WTC11 (cell line): Measurements from ENCODE around the gene SFXN1. TPM values are rescaled to one million over a fixed set of nuclear protein-coding genes. Genes with fewer than 3 reads are reported as not detected.

Experiments
- ATAC-seq: fragments of 200-7000 bp; cut with Tn5 transposase; 2 replicates; pipeline ENCODE4 v1.10.0; 2021; ENCODE audit warnings: mild to moderate bottlenecking, moderate library complexity
- CTCF ChIA-PET: fragments of 300-600 bp; sonication (Branson Sonifier 250); formaldehyde crosslinking; loops from one replicate; lab custom pipeline; 2021; ENCODE audit warnings: antibody characterized with exemption; lab: Charles Lee
- POLR2A ChIA-PET: fragments of 350-600 bp; sonication (Branson Sonifier 250); formaldehyde crosslinking; loops from one replicate; lab custom pipeline; 2021; ENCODE audit warnings: antibody characterized with exemption; lab: Charles Lee
- DNase-seq: peaks from one replicate; pipeline ENCODE4 v3.0.0; 2021; ENCODE audit warnings: low spot score
- H3K27ac Mint-ChIP-seq: 2 replicates; pipeline ENCODE4 v1.8.0; 2021; ENCODE audit warnings: mixed read lengths
- H3K27me3 Mint-ChIP-seq: 2 replicates; pipeline ENCODE4 v1.8.0; 2021; ENCODE audit warnings: low read depth, mild to moderate bottlenecking, moderate library complexity, mixed read lengths
- H3K36me3 Mint-ChIP-seq: 2 replicates; pipeline ENCODE4 v1.8.0; 2021; ENCODE audit warnings: mixed read lengths
- H3K4me1 Mint-ChIP-seq: 2 replicates; pipeline ENCODE4 v1.8.0; 2022; ENCODE audit warnings: mixed read lengths
- H3K4me3 Mint-ChIP-seq: 2 replicates; pipeline ENCODE4 v1.8.0; 2021; ENCODE audit warnings: mild to moderate bottlenecking, moderate library complexity, mixed read lengths
- H3K9me3 Mint-ChIP-seq: 2 replicates; pipeline ENCODE4 v1.8.0; 2021; ENCODE audit warnings: mixed read lengths
- CREB1 ChIP-seq: sonication (generic); formaldehyde crosslinking; IDR thresholded peaks from 2 replicates; pipeline ENCODE4 v1.8.0; 2023; ENCODE audit warnings: mild to moderate bottlenecking, missing genetic modification reagents
- E2F4 ChIP-seq: sonication (generic); formaldehyde crosslinking; IDR thresholded peaks from 2 replicates; pipeline ENCODE4 v1.8.1; 2022; ENCODE audit warnings: low read depth, mild to moderate bottlenecking, moderate library complexity, missing genetic modification reagents, borderline replicate concordance
- EMX1 ChIP-seq: fragments of 250-450 bp; sonication (Bioruptor Pico); IDR thresholded peaks from 2 replicates; pipeline ENCODE4 v1.8.0; 2021; ENCODE audit warnings: mild to moderate bottlenecking
- ETV6 ChIP-seq: sonication (generic); formaldehyde crosslinking; IDR thresholded peaks from 2 replicates; pipeline ENCODE4 v1.8.1; 2022; ENCODE audit warnings: mild to moderate bottlenecking, missing genetic modification reagents
- FOXK1 ChIP-seq: sonication (generic); formaldehyde crosslinking; IDR thresholded peaks from 2 replicates; pipeline ENCODE4 v1.8.0; 2022; ENCODE audit warnings: mild to moderate bottlenecking, moderate library complexity, missing genetic modification reagents
- FOXP1 ChIP-seq: sonication (generic); formaldehyde crosslinking; IDR thresholded peaks from 2 replicates; pipeline ENCODE4 v1.8.0; 2022; ENCODE audit warnings: missing genetic modification reagents, mild to moderate bottlenecking, moderate library complexity, borderline replicate concordance
- FOXP4 ChIP-seq: sonication (generic); formaldehyde crosslinking; IDR thresholded peaks from 2 replicates; pipeline ENCODE4 v1.8.0; 2022; ENCODE audit warnings: mild to moderate bottlenecking, missing genetic modification reagents
- HMGXB4 ChIP-seq: sonication (generic); formaldehyde crosslinking; IDR thresholded peaks from 2 replicates; pipeline ENCODE4 v1.8.1; 2023; ENCODE audit warnings: mild to moderate bottlenecking, moderate library complexity, missing genetic modification reagents
- IRF2 ChIP-seq: sonication (generic); formaldehyde crosslinking; IDR thresholded peaks from 2 replicates; pipeline ENCODE4 v1.8.0; 2022; ENCODE audit warnings: low read depth, missing genetic modification reagents, borderline replicate concordance
- MAX ChIP-seq: sonication (generic); formaldehyde crosslinking; IDR thresholded peaks from 2 replicates; pipeline ENCODE4 v1.8.0; 2022; ENCODE audit warnings: mild to moderate bottlenecking, missing genetic modification reagents
- MLX ChIP-seq: sonication (generic); formaldehyde crosslinking; IDR thresholded peaks from 2 replicates; pipeline ENCODE4 v1.8.1; 2023; ENCODE audit warnings: mild to moderate bottlenecking, missing genetic modification reagents, moderate library complexity
- NFYB ChIP-seq: sonication (generic); formaldehyde crosslinking; conservative IDR thresholded peaks from 2 replicates; pipeline ENCODE4 v1.8.0; 2022; ENCODE audit warnings: low read depth, missing genetic modification reagents
- NR3C1 ChIP-seq: sonication (generic); formaldehyde crosslinking; conservative IDR thresholded peaks from 2 replicates; pipeline ENCODE4 v1.8.1; 2023; ENCODE audit warnings: low read depth, mild to moderate bottlenecking, missing genetic modification reagents
- PRDM15 ChIP-seq: sonication (generic); formaldehyde crosslinking; IDR thresholded peaks from 2 replicates; pipeline ENCODE4 v1.8.0; 2022; ENCODE audit warnings: missing genetic modification reagents
- SP1 ChIP-seq: sonication (generic); formaldehyde crosslinking; conservative IDR thresholded peaks from 2 replicates; pipeline ENCODE4 v1.8.1; 2022; ENCODE audit warnings: missing genetic modification reagents
- TCF7 ChIP-seq: sonication (generic); formaldehyde crosslinking; IDR thresholded peaks from 2 replicates; pipeline ENCODE4 v1.8.0; 2022; ENCODE audit warnings: mild to moderate bottlenecking, low read depth, missing genetic modification reagents, moderate library complexity
- TEAD1 ChIP-seq: sonication (generic); formaldehyde crosslinking; IDR thresholded peaks from 2 replicates; pipeline ENCODE4 v1.8.0; 2022; ENCODE audit warnings: mild to moderate bottlenecking, missing genetic modification reagents
- USF2 ChIP-seq: sonication (generic); formaldehyde crosslinking; IDR thresholded peaks from 2 replicates; pipeline ENCODE4 v1.8.1; 2023; ENCODE audit warnings: mild to moderate bottlenecking, missing genetic modification reagents, moderate library complexity
- ZBTB21 ChIP-seq: sonication (generic); formaldehyde crosslinking; IDR thresholded peaks from 2 replicates; pipeline ENCODE4 v1.8.1; 2023; ENCODE audit warnings: mild to moderate bottlenecking, missing genetic modification reagents, borderline replicate concordance
- ZNF232 ChIP-seq: sonication (generic); formaldehyde crosslinking; IDR thresholded peaks from 2 replicates; pipeline ENCODE4 v1.8.0; 2022; ENCODE audit warnings: mild to moderate bottlenecking, missing genetic modification reagents
- ZNF263 ChIP-seq: sonication (generic); formaldehyde crosslinking; IDR thresholded peaks from 2 replicates; pipeline ENCODE4 v1.8.1; 2022; ENCODE audit warnings: low read depth, mild to moderate bottlenecking, moderate library complexity, missing genetic modification reagents
- ZNF423 ChIP-seq: fragments of 250-450 bp; sonication (Bioruptor Pico); IDR thresholded peaks from 2 replicates; pipeline ENCODE4 v2.1.2; 2022; ENCODE audit warnings: mild to moderate bottlenecking, moderate library complexity
- ZNF512 ChIP-seq: sonication (generic); formaldehyde crosslinking; IDR thresholded peaks from 2 replicates; pipeline ENCODE4 v1.8.1; 2022; ENCODE audit warnings: missing genetic modification reagents, borderline replicate concordance
- total RNA-seq: library from RNA; stranded (reverse); gene quantifications from 3 replicates; pipeline ENCODE4 v1.2.3, GENCODE V29; 2021

SFXN1 gene
- total RNA-seq, 1 experiment from 2014 or later: 82.9 TPM

GRCh38 chr5:175534070-175534932 lies 55.9 kb downstream of the SFXN1 start:
- ChIA-PET CTCF (interaction anchor here (0.6 to 7.1 kb wide), 87 partner anchors 8 to 785 kb away, joined by 3 to 302 read pairs (median 6); partner anchors contain the start of genes CPLX2 and HRH2), POLR2A (interaction anchor here (1.0 to 1.2 kb wide), 4 partner anchors 15 to 195 kb away, joined by 3 to 5 read pairs (median 4); no protein-coding TSS in a partner anchor)
- no peak overlapping the region for H3K27ac Mint-ChIP-seq
- H3K27me3 Mint-ChIP-seq: no peaks in the 10 kb centered on the region
- peak overlapping the region; percentile 33 for H3K4me3 Mint-ChIP-seq
- ATAC-seq: peak; percentile 89
- no peaks in the 10 kb centered on the region for H3K36me3 Mint-ChIP-seq
- H3K4me1 Mint-ChIP-seq: peaks cover 41% of the 10 kb centered on the region
- H3K9me3 Mint-ChIP-seq: no peaks in the 10 kb centered on the region
- peak; percentile 92 for DNase-seq
- TF ChIP-seq EMX1 (CRISPR knock-in tag) (no peak), USF2 (0 out of 2 replicates have a peak, but pooled peaks have one; percentile 26), MAX (CRISPR knock-in tag) (peak; percentile 91), ZNF512 (CRISPR knock-in tag) (no peak), ZNF423 (CRISPR knock-in tag) (no peak), NR3C1 (no peak), CREB1 (peak; percentile 41; the same call in 1 of the 2 replicates), HMGXB4 (CRISPR knock-in tag) (peak; percentile 98), ZBTB21 (0 out of 2 replicates have a peak, but pooled peaks have one; percentile 71), SP1 (CRISPR knock-in tag) (peak; percentile 71; the same call in 1 of the 2 replicates), FOXP1 (CRISPR knock-in tag) (peak; percentile 86; the same call in 1 of the 2 replicates), MLX (CRISPR knock-in tag) (peak; percentile 75; the same call in 1 of the 2 replicates), FOXK1 (CRISPR knock-in tag) (0 out of 2 replicates have a peak, but pooled peaks have one; percentile 28), PRDM15 (peak; percentile 54; the same call in 1 of the 2 replicates), IRF2 (no peak), ETV6 (peak; percentile 94; the same call in 1 of the 2 replicates), TEAD1 (peak; percentile 90), E2F4 (CRISPR knock-in tag) (no peak), FOXP4 (CRISPR knock-in tag) (no peak), ZNF263 (no peak), TCF7 (CRISPR knock-in tag) (no peak), NFYB (CRISPR knock-in tag) (no peak), ZNF232 (CRISPR knock-in tag) (0 out of 2 replicates have a peak, but pooled peaks have one; percentile 87)
